HEK293 (cell line): ENCODE data around the gene NUP43.
A peak's percentile ranks its signal among the peaks of the same experiment; 100 is the strongest.

Source experiments
- CTCF ChIA-PET: fragments of 350-600 bp; formaldehyde crosslinking; extraction: SDS; loops from one replicate; lab custom pipeline; 2021; ENCODE audit warnings: antibody characterized with exemption; lab: Yijun Ruan, JAX
- POLR2A ChIA-PET: fragments of 300-600 bp; formaldehyde crosslinking; extraction: SDS; loops from one replicate; lab custom pipeline; 2020; ENCODE audit warnings: antibody characterized with exemption, inconsistent platforms; lab: Yijun Ruan, JAX
- H3K27ac ChIP-seq: fragments of 200-500 bp; sonication (Bioruptor generic); 2 replicates; pipeline ENCODE4 v1.5.1; 2014; ENCODE audit warnings: low read depth, low read length, control low read depth, inconsistent platforms; ENCODE audit errors: extremely low read depth
- H3K36me3 ChIP-seq, 2 experiments: fragments of 200-500 bp in 1 of 2; sonication (Bioruptor generic) in 1 of 2; 1 replicate in 1 of 2; 2 replicates in 1 of 2; pipeline ENCODE4 v1.5.1; 2014 to 2017; ENCODE audit warnings: inconsistent platforms in 2 of 2, low read length in 2 of 2; ENCODE audit not compliant: control insufficient read depth in 2 of 2, insufficient read depth in 1 of 2
- H3K4me1 ChIP-seq: fragments of 200-500 bp; sonication (Bioruptor generic); 2 replicates; pipeline ENCODE4 v1.5.1; 2014; ENCODE audit warnings: mild to moderate bottlenecking, low read length, inconsistent platforms; ENCODE audit not compliant: control insufficient read depth, insufficient read depth
- H3K4me3 ChIP-seq: 2 replicates; pipeline ENCODE4 v1.5.1; 2011; ENCODE audit warnings: low read depth, mild to moderate bottlenecking, control low read depth, low read length, moderate library complexity
- H3K9me3 ChIP-seq: fragments of 200-500 bp; sonication (Bioruptor generic); 2 replicates; pipeline ENCODE4 v1.5.1; 2014; ENCODE audit warnings: low read depth, low read length, inconsistent platforms; ENCODE audit not compliant: control insufficient read depth, insufficient read depth
- IKZF3 ChIP-seq: fragments of 450-650 bp; IDR thresholded peaks from 2 replicates; pipeline ENCODE4 v1.5.0; 2018; ENCODE audit warnings: missing biosample characterization, mild to moderate bottlenecking, missing genetic modification characterization, moderate library complexity
- KLF16 ChIP-seq: fragments of 450-650 bp; formaldehyde crosslinking; IDR thresholded peaks from 2 replicates; pipeline ENCODE4 v1.5.1; 2017; ENCODE audit warnings: missing biosample characterization, missing genetic modification characterization
- KLF8 ChIP-seq: fragments of 450-650 bp; formaldehyde crosslinking; IDR thresholded peaks from 2 replicates; pipeline ENCODE4 v1.5.1; 2016; ENCODE audit warnings: missing biosample characterization, missing genetic modification characterization
- MEIS1 ChIP-seq: sonication (generic); formaldehyde crosslinking; IDR thresholded peaks from 2 replicates; pipeline ENCODE4 v1.8.1; 2022; ENCODE audit warnings: missing genetic modification reagents, mild to moderate bottlenecking, borderline replicate concordance
- SALL2 ChIP-seq: fragments of 450-650 bp; formaldehyde crosslinking; IDR thresholded peaks from 2 replicates; pipeline ENCODE4 v1.5.0; 2017; ENCODE audit warnings: missing biosample characterization, mild to moderate bottlenecking, missing genetic modification characterization, borderline replicate concordance
- SCRT2 ChIP-seq: fragments of 450-650 bp; formaldehyde crosslinking; IDR thresholded peaks from 2 replicates; pipeline ENCODE4 v1.5.1; 2016; ENCODE audit warnings: missing biosample characterization, missing genetic modification characterization
- TCF7L2 ChIP-seq: IDR thresholded peaks from 2 replicates; pipeline ENCODE4 v1.6.1; 2011; ENCODE audit warnings: low read depth, mild to moderate bottlenecking, inconsistent platforms, low read length, moderate library complexity, borderline replicate concordance
- YY1 ChIP-seq: fragments of 450-650 bp; formaldehyde crosslinking; IDR thresholded peaks from 2 replicates; pipeline ENCODE4 v1.5.1; 2018; ENCODE audit warnings: missing biosample characterization, missing genetic modification characterization
- ZBTB48 ChIP-seq: fragments of 450-650 bp; formaldehyde crosslinking; IDR thresholded peaks from 2 replicates; pipeline ENCODE4 v1.5.1; 2016; ENCODE audit warnings: missing biosample characterization, missing genetic modification characterization
- ZFHX2 ChIP-seq: fragments of 450-650 bp; formaldehyde crosslinking; conservative IDR thresholded peaks from 2 replicates; pipeline ENCODE4 v1.5.1; 2016; ENCODE audit warnings: missing biosample characterization, missing genetic modification characterization
- ZNF112 ChIP-seq: fragments of 450-650 bp; formaldehyde crosslinking; IDR thresholded peaks from 2 replicates; pipeline ENCODE4 v1.5.0; 2017; ENCODE audit warnings: missing biosample characterization, missing genetic modification characterization
- ZNF121 ChIP-seq: fragments of 450-650 bp; formaldehyde crosslinking; IDR thresholded peaks from 2 replicates; pipeline ENCODE4 v1.5.1; 2016; ENCODE audit warnings: missing biosample characterization, missing genetic modification characterization
- ZNF2 ChIP-seq: fragments of 450-650 bp; formaldehyde crosslinking; IDR thresholded peaks from 2 replicates; pipeline ENCODE4 v1.5.1; 2016; ENCODE audit warnings: missing biosample characterization, missing genetic modification characterization
- ZNF248 ChIP-seq: fragments of 450-650 bp; formaldehyde crosslinking; IDR thresholded peaks from 2 replicates; pipeline ENCODE4 v1.5.1; 2017; ENCODE audit warnings: missing biosample characterization, missing genetic modification characterization
- ZNF292 ChIP-seq: fragments of 450-650 bp; formaldehyde crosslinking; IDR thresholded peaks from 2 replicates; pipeline ENCODE4 v1.5.1; 2016; ENCODE audit warnings: low read depth, missing biosample characterization, missing genetic modification characterization, borderline replicate concordance
- ZNF394 ChIP-seq: fragments of 450-650 bp; formaldehyde crosslinking; IDR thresholded peaks from 2 replicates; pipeline ENCODE4 v1.5.1; 2016; ENCODE audit warnings: missing biosample characterization, missing genetic modification characterization, mild to moderate bottlenecking, moderate library complexity, borderline replicate concordance
- ZNF416 ChIP-seq: fragments of 450-650 bp; formaldehyde crosslinking; IDR thresholded peaks from 2 replicates; pipeline ENCODE4 v1.5.1; 2016; ENCODE audit warnings: missing biosample characterization, missing genetic modification characterization
- ZNF571 ChIP-seq: fragments of 450-650 bp; formaldehyde crosslinking; IDR thresholded peaks from 2 replicates; pipeline ENCODE4 v1.5.0; 2017; ENCODE audit warnings: missing biosample characterization, missing genetic modification characterization
- ZNF585B ChIP-seq: fragments of 450-650 bp; formaldehyde crosslinking; IDR thresholded peaks from 2 replicates; pipeline ENCODE4 v1.5.1; 2016; ENCODE audit warnings: missing biosample characterization, missing genetic modification characterization
- ZNF660 ChIP-seq: fragments of 450-650 bp; IDR thresholded peaks from 2 replicates; pipeline ENCODE4 v1.5.1; 2018; ENCODE audit warnings: missing biosample characterization, mild to moderate bottlenecking, missing genetic modification characterization
- ZNF76 ChIP-seq: fragments of 450-650 bp; formaldehyde crosslinking; IDR thresholded peaks from 2 replicates; pipeline ENCODE4; 2016; ENCODE audit warnings: low read depth, missing biosample characterization, missing genetic modification characterization, borderline replicate concordance
- ZNF792 ChIP-seq: fragments of 450-650 bp; formaldehyde crosslinking; IDR thresholded peaks from 2 replicates; pipeline ENCODE4 v1.5.1; 2016; ENCODE audit warnings: missing biosample characterization, missing genetic modification characterization
- ZNF830 ChIP-seq: fragments of 450-650 bp; IDR thresholded peaks from 2 replicates; pipeline ENCODE4 v1.5.0; 2018; ENCODE audit warnings: missing biosample characterization, missing genetic modification characterization, low read depth, mild to moderate bottlenecking, moderate library complexity
- ZNF843 ChIP-seq: fragments of 450-650 bp; formaldehyde crosslinking; IDR thresholded peaks from 2 replicates; pipeline ENCODE4 v1.5.1; 2016; ENCODE audit warnings: missing biosample characterization, missing genetic modification characterization
- TF ChIP-seq, protein P1 (sequence below): IDR thresholded peaks from 2 replicates; pipeline ENCODE4 v1.6.1; 2011; ENCODE audit warnings: mild to moderate bottlenecking, low read depth, low read length, borderline replicate concordance
- TF ChIP-seq, protein P2 (sequence below): fragments of 450-650 bp; formaldehyde crosslinking; IDR thresholded peaks from 2 replicates; pipeline ENCODE4 v1.5.1; 2016; ENCODE audit warnings: missing biosample characterization, missing genetic modification characterization
- TF ChIP-seq, protein P3 (sequence below): fragments of 450-650 bp; formaldehyde crosslinking; IDR thresholded peaks from 2 replicates; pipeline ENCODE4 v1.5.1; 2016; ENCODE audit warnings: missing biosample characterization, missing genetic modification characterization

NUP43 gene

DNA sequence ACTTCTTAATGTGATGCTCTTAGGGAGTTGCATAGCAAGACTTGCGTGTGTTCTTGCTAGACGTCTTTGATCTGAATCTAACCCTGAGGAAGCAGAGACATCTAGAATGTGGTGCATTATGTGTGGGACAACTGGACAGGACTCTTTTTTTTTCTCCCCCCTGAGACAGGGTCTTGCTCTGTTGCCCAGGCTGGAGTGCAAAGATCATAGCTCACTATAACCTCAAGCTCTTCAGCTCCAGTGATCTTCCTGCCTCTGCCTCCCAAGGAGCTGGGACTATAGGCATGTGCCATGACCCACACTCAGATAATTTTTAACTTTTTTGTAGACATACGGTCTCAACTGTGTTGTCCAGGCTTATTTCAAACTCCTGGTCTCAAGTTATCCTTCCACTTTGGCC lies 37.2 kb upstream of the NUP43 start:
- H3K4me1 ChIP-seq: no peaks in the 10 kb centered on the region
- 0 out of 2 replicates have a peak, but pooled peaks have one; percentile 30 for TF ChIP-seq ZNF121 (tag by site-specific recombination)
- no peak for TF ChIP-seq ZNF830 (tag by site-specific recombination)
- no peak for TF ChIP-seq IKZF3 (tag by site-specific recombination)
- H3K36me3 ChIP-seq: peaks cover 22 to 50% of the 10 kb centered on the region in 2 experiments
- no peaks in the 10 kb centered on the region for H3K9me3 ChIP-seq
- H3K27ac ChIP-seq: no peak overlapping the region
- POLR2A ChIA-PET: no interaction called here
- CTCF ChIA-PET: no interaction called here
- no peak overlapping the region for H3K4me3 ChIP-seq

DNA sequence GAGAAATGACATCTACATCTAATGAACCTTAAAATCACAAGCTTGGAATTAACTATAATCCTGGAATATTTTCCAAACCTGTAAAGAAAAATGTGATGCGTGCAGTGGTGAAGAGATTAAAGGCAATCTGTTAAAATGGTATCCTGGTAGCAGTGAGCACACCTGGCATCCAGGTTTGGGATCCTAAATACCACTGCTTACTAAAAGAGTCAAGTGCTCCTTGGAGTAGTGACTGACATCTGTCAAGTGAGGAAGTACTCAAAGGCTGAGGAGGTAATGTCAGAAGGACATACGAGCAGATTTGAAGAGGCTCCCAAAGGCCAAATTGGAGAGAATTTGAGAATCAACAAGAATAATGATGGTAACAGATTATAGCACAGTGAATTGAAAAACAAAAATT lies 36.0 kb upstream of the NUP43 start:
- H3K4me1 ChIP-seq: no peaks in the 10 kb centered on the region
- H3K4me3 ChIP-seq: no peak overlapping the region
- POLR2A ChIA-PET: no interaction called here
- no peak overlapping the region for H3K27ac ChIP-seq
- CTCF ChIA-PET: no interaction called here
- H3K9me3 ChIP-seq: no peaks in the 10 kb centered on the region
- peaks cover 32 to 55% of the 10 kb centered on the region in 2 experiments for H3K36me3 ChIP-seq
- TF ChIP-seq ZNF2 (tag by site-specific recombination): no peak
- no peak for TF ChIP-seq TCF7L2
- no peak for TF ChIP-seq ZBTB48 (tag by site-specific recombination)
- no peak for TF ChIP-seq ZNF585B
- TF ChIP-seq KLF8 (tag by site-specific recombination): no peak
- no peak for TF ChIP-seq ZNF112 (tag by site-specific recombination)
- TF ChIP-seq ZNF660 (tag by site-specific recombination): no peak
- TF ChIP-seq SCRT2: no peak
- no peak for TF ChIP-seq MEIS1
- no peak for TF ChIP-seq ZNF248 (tag by site-specific recombination)
- TF ChIP-seq, protein P1, sequence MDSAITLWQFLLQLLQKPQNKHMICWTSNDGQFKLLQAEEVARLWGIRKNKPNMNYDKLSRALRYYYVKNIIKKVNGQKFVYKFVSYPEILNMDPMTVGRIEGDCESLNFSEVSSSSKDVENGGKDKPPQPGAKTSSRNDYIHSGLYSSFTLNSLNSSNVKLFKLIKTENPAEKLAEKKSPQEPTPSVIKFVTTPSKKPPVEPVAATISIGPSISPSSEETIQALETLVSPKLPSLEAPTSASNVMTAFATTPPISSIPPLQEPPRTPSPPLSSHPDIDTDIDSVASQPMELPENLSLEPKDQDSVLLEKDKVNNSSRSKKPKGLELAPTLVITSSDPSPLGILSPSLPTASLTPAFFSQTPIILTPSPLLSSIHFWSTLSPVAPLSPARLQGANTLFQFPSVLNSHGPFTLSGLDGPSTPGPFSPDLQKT: no peak
- TF ChIP-seq YY1: no peak
- TF ChIP-seq SALL2: no peak
- TF ChIP-seq ZNF76 (tag by site-specific recombination): no peak

DNA sequence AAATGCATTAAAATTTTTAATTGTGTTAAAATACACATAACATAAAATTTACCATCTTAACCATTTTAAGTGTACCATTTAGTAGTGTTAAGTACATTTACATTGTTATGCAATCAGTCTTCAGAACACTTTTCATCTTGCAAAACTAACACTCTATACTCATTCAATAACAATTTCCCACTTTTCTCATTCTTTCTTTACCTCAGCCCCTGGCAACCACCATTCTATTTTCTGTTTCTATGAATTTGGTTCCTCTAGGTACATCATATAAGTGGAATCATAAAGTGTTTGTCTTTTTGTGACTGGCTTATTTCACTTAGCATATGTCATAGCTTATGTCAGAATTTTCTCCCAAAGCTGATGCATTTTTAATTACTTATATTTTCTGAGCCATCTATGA lies 35.4 kb upstream of the NUP43 start:
- POLR2A ChIA-PET: no interaction called here
- H3K36me3 ChIP-seq: peaks cover 35 to 61% of the 10 kb centered on the region in 2 experiments
- CTCF ChIA-PET: no interaction called here
- no peak overlapping the region for H3K27ac ChIP-seq
- no peaks in the 10 kb centered on the region for H3K9me3 ChIP-seq
- TF ChIP-seq ZNF843 (tag by site-specific recombination) (no peak), ZNF571 (tag by site-specific recombination) (no peak), KLF16 (no peak), ZNF792 (tag by site-specific recombination) (no peak), ZNF394 (no peak), ZNF416 (tag by site-specific recombination) (no peak), ZNF292 (tag by site-specific recombination) (no peak), ZFHX2 (no peak)
- TF ChIP-seq, protein P2, sequence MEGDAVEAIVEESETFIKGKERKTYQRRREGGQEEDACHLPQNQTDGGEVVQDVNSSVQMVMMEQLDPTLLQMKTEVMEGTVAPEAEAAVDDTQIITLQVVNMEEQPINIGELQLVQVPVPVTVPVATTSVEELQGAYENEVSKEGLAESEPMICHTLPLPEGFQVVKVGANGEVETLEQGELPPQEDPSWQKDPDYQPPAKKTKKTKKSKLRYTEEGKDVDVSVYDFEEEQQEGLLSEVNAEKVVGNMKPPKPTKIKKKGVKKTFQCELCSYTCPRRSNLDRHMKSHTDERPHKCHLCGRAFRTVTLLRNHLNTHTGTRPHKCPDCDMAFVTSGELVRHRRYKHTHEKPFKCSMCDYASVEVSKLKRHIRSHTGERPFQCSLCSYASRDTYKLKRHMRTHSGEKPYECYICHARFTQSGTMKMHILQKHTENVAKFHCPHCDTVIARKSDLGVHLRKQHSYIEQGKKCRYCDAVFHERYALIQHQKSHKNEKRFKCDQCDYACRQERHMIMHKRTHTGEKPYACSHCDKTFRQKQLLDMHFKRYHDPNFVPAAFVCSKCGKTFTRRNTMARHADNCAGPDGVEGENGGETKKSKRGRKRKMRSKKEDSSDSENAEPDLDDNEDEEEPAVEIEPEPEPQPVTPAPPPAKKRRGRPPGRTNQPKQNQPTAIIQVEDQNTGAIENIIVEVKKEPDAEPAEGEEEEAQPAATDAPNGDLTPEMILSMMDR (tag by site-specific recombination): no peak
- TF ChIP-seq, protein P3, sequence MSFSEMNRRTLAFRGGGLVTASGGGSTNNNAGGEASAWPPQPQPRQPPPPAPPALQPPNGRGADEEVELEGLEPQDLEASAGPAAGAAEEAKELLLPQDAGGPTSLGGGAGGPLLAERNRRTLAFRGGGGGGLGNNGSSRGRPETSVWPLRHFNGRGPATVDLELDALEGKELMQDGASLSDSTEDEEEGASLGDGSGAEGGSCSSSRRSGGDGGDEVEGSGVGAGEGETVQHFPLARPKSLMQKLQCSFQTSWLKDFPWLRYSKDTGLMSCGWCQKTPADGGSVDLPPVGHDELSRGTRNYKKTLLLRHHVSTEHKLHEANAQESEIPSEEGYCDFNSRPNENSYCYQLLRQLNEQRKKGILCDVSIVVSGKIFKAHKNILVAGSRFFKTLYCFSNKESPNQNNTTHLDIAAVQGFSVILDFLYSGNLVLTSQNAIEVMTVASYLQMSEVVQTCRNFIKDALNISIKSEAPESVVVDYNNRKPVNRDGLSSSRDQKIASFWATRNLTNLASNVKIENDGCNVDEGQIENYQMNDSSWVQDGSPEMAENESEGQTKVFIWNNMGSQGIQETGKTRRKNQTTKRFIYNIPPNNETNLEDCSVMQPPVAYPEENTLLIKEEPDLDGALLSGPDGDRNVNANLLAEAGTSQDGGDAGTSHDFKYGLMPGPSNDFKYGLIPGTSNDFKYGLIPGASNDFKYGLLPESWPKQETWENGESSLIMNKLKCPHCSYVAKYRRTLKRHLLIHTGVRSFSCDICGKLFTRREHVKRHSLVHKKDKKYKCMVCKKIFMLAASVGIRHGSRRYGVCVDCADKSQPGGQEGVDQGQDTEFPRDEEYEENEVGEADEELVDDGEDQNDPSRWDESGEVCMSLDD: no peak
- H3K4me3 ChIP-seq: no peak overlapping the region
- H3K4me1 ChIP-seq: no peaks in the 10 kb centered on the region
